IPS-11a (cell line): Measurements from ENCODE around the gene MIER1.

ENCODE experiments used
- H3K4me3 ChIP-seq: one replicate; pipeline ENCODE4 v1.5.1; 2013; ENCODE audit warnings: low read depth, low read length, control low read depth

Gene MIER1

DNA sequence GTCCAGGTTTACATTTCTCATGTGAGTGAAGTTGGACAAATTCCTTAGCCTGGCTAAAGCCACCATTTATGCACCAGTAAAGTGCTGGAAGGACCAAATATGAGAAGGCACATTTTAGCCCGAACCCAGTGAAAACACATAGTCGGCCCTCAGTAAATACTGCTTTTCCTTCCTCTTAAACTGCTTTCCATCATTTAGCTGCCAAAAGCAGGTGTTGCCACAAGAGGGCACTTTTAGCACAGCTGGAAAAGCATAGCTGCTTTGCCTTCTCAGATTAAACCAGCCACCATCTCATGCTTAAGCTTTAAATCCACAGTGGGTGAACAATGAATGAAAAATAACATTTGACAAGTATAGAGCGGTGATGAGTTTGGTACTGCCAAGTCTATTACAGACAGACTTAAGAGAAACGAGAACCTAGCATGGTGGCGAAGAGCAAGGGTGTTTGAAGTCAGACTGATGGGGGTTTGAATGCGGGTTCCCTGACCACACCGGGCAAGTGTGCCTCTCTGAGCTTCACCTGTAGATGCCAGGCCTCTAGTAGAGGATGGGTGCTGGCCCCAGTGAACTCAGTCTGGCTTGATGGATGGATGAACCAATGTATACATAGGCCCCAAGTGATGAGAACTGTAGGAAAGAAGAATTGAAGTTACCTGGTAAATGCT is 71.4 kb downstream of the MIER1 start:
- no peak overlapping the region for H3K4me3 ChIP-seq

DNA sequence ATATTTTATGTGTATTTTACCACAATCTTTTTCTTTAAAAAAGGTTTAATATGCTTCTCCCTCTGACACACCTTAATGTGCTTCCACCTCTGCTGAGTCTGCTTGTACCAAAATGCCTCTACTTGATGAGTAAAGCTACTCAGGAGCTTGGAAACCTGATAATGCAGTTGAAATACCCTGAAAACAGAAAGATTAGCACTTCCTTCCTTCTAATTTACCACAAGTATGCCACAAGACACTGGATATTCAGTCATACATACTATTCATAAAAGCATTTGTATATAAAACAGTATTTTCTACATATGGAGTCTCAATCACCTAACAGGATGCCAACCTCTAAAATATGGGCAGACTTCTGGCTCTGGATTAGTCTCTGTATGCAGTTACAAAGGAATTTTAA is 74.2 kb downstream of the MIER1 start:
- no peak overlapping the region for H3K4me3 ChIP-seq

DNA sequence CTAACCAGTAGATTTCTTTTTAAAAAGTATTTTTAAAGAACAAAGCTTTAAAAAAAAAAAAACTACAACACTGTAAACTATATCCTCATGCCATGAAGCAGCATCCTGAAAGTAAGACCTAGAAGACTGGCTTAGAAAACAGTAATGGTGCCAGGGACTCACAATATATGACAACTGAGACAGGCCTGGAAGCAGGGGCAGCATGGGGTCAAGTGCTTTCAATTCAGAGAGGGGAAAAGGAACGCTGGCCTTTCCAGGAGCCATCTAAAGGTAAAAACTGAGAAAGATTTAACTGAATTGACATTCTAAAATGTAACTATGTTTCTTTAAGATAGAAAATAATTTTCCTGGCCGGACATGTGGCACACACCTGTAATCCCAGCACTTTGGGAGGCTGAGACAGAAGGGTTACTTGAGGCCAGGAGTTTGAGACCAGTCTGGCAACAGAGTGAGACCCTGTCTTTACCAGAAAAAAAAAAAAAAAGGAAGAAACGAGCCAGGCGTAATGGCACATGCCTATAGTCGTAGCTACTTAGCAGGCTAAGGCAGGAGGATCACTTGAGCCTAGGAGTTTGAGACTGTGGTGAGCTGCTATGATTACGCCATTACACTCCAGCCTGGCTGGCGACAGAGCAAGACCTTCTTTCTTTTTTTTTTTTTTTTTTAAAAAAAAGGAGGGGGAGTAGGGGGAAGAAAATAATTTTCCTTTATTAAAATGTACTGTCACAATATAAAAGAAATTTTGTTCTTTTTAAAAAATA is 75.0 kb downstream of the MIER1 start:
- H3K4me3 ChIP-seq, result no peak overlapping the region

- H3K4me3 ChIP-seq, result no peak overlapping the region
Observed at GRCh38 chr1:67001682-67002425, 77.1 kb downstream of the MIER1 start.

- H3K4me3 ChIP-seq, result no peak overlapping the region
Observed at GRCh38 chr1:67004176-67004575, 79.4 kb downstream of the MIER1 start.

- no peak overlapping the region for H3K4me3 ChIP-seq
Observed at GRCh38 chr1:67005068-67005467, 80.3 kb downstream of the MIER1 start.

- H3K4me3 ChIP-seq, result no peak overlapping the region
Observed at GRCh38 chr1:67009792-67010191, 85.0 kb downstream of the MIER1 start.

DNA sequence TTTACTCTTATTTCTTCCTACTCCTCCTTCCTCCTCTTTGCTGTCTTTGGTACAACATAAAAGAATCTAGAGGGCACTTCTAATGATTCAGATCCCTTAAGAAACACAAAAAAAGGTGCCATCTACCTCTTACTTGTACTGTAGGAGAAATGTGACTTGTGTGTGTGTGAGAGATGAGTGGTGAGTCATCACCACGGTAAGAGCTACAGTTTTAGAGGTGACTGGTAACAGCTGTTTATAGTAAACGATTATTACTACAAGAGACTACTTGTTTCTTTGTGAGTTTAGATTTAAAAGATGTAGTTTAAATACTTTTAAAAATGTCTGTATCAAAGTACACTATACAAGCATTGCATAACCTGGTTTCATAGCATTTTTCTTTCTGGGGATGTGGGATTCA is 88.8 kb downstream of the MIER1 start:
- no peak overlapping the region for H3K4me3 ChIP-seq

GRCh38 chr1:67018574-67018973 is 93.8 kb downstream of the MIER1 start:
- H3K4me3 ChIP-seq, result no peak overlapping the region

GRCh38 chr1:67019121-67019520 is 94.3 kb downstream of the MIER1 start:
- no peak overlapping the region for H3K4me3 ChIP-seq

GRCh38 chr1:67019600-67020136 is 94.9 kb downstream of the MIER1 start:
- no peak overlapping the region for H3K4me3 ChIP-seq

DNA sequence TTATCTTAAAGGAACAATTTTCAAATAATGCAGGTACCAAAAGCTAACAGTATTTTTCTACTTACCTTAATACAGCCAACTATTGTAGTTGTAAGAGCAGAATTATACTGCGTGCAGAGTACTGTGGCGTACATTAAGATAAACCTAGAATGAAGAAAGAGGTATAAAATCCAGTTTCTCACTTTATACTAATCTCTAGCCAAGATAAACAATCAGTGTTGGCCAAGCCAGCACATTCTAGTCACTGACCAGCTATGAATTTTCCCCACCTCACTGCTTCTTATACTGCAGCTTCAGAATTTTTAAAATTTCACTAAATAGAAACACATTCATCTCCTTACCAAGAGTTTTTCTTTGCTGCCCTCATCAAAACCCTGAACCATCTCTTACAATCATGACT is 95.5 kb downstream of the MIER1 start:
- no peak overlapping the region for H3K4me3 ChIP-seq

DNA sequence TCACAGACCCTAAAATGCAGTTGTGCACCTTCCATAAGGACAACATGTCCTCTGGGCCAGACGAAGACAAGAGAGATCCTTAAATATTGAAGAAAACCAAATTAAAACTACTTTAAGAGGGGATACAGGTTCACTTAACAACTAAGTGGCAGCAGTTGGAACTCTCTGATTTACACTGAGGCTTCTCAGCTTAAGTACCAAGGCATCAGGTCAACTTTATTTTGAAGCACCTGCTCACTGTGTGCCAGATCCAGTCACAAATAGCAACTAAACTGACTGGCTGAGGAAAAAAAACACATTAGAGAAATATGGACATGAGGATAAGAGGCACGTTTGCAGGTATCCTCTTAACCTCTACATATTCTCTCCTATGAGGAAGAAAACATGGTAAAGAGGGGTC is 96.0 kb downstream of the MIER1 start:
- no peak overlapping the region for H3K4me3 ChIP-seq

DNA sequence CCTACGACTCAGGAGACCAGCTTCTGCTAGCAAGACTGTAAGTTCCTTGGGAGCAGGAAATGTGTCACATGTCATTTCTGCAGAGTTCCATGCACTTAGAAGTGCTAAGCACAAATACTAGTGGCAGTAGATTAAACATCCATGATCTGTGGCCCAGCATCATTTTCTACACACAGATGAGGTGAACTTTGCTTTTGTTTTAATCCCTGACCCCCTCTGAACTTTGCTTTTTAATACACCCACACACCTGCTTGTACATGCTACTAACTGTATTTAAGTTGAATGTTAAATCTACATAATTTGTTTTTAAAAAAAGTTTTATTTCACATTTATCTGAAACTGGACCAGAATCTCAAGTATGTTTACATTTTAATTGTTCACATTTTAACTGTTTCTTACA is 104.7 kb downstream of the MIER1 start:
- no peak overlapping the region for H3K4me3 ChIP-seq

GRCh38 chr1:67031121-67031858 is 106.5 kb downstream of the MIER1 start:
- H3K4me3 ChIP-seq, result no peak overlapping the region

- H3K4me3 ChIP-seq, result no peak overlapping the region
Observed at GRCh38 chr1:67031859-67032247, 107.1 kb downstream of the MIER1 start.
